Measurements from ENCODE around the gene NBEA. TPM values are rescaled to one million over a fixed set of nuclear protein-coding genes. Genes with fewer than 3 reads are reported as not detected.

NBEA gene
- total RNA-seq, 4 donors from 2014 or later, result 4.4 to 6.2 (median 5.5) TPM

GRCh38 chr13:35162420-35162819, 220.3 kb downstream of the NBEA start:
- TF ChIP-seq CTCF (IDR thresholded peaks at IDR 0.05; ENCODE audit: low read depth), result no peak

DNA sequence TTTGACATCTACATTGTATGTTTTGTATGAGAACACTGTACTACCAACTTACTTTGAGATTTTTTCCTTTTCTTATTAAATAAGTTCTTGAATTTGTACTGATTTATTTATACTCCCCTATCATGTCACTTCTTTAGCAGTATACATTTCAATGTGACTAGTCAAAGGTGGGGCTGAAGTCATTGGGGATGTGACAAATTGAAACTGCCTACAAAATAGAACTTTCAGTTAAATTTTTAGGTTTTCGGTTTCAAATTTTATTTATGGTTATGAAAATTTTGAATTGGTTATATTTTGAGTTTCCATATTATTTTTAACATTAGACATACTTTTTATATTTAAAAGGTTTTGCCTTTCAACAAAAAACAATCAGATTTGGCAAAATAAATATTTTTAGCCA, 221.6 kb downstream of the NBEA start:
- TF ChIP-seq CTCF (IDR thresholded peaks at IDR 0.05; ENCODE audit: low read depth), result no peak

GRCh38 chr13:35164324-35164932, 222.4 kb downstream of the NBEA start:
- TF ChIP-seq CTCF (IDR thresholded peaks at IDR 0.05; ENCODE audit: low read depth), result no peak

DNA sequence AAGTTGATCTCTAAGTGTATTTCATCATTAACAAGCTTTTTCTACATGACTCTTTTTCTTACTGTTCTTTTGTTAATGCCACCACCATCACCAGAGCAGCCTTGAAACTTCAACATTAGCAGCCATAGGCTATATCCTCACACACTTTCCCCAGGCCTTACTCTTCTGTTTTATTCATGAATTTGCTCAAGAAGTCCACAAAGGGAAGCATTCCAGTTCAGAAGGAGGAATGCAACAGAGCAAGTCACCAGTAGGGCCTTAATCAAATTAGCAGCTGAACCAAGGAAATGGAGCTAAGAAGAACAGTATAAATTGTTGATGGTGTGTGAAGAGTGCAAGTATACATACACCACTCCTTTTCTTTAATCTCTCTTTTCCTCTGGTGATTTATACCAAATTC, 223.1 kb downstream of the NBEA start:
- no peak for TF ChIP-seq CTCF (IDR thresholded peaks at IDR 0.05; ENCODE audit: low read depth)

- no peak for TF ChIP-seq CTCF (IDR thresholded peaks at IDR 0.05; ENCODE audit: low read depth)
These were observed 237.4 kb downstream of the NBEA start for GRCh38 chr13:35179494-35179893.

- no peak for TF ChIP-seq CTCF (IDR thresholded peaks at IDR 0.05; ENCODE audit: low read depth)
These were observed 238.0 kb downstream of the NBEA start for GRCh38 chr13:35179920-35180663.

GRCh38 chr13:35190241-35190640, 248.2 kb downstream of the NBEA start:
- no peak for TF ChIP-seq CTCF (IDR thresholded peaks at IDR 0.05; ENCODE audit: low read depth)
